DMS53 treated with DMSO at 0.1 percent for 48 hours (cell line): ENCODE data around the gene TMPRSS9.

ENCODE experiments used
- DNase-seq: peaks from one replicate; lab custom pipeline; 2025; ENCODE audit not compliant: unreplicated experiment; lab: John Stamatoyannopoulos, UW

TMPRSS9 gene

GRCh38 chr19:2359992-2360685, at the start of gene TMPRSS9:
TSS of gene TMPRSS9 (plus strand) at chr19:2360265. CDS start at chr19:2389786, 29,521 bp downstream.
- DNase-seq: no peak

- DNase-seq: no peak
These were observed 49.0 kb upstream of the TMPRSS9 start for GRCh38 chr19:2311093-2311492.

- DNase-seq: no peak
These were observed 47.1 kb upstream of the TMPRSS9 start for GRCh38 chr19:2312820-2313501.

- DNase-seq: no peak
These were observed 44.8 kb upstream of the TMPRSS9 start for GRCh38 chr19:2315121-2315817.

GRCh38 chr19:2315818-2316353, 44.2 kb upstream of the TMPRSS9 start:
- peak; percentile 41 for DNase-seq

GRCh38 chr19:2317300-2317699, 42.8 kb upstream of the TMPRSS9 start:
- no peak for DNase-seq

GRCh38 chr19:2317756-2318155, 42.3 kb upstream of the TMPRSS9 start:
- DNase-seq: no peak

GRCh38 chr19:2318923-2319322, 41.1 kb upstream of the TMPRSS9 start:
- DNase-seq: no peak

- DNase-seq: no peak
These were observed 40.5 kb upstream of the TMPRSS9 start for GRCh38 chr19:2319551-2319950.

GRCh38 chr19:2320049-2320448, 40.0 kb upstream of the TMPRSS9 start:
- DNase-seq: no peak

- no peak for DNase-seq
These were observed 39.1 kb upstream of the TMPRSS9 start for GRCh38 chr19:2320939-2321338.

- no peak for DNase-seq
These were observed 38.3 kb upstream of the TMPRSS9 start for GRCh38 chr19:2321565-2322283.

- DNase-seq: no peak
These were observed 36.4 kb upstream of the TMPRSS9 start for GRCh38 chr19:2323707-2324106.

- DNase-seq: no peak
These were observed 35.7 kb upstream of the TMPRSS9 start for GRCh38 chr19:2324220-2324948.

- no peak for DNase-seq
These were observed 34.6 kb upstream of the TMPRSS9 start for GRCh38 chr19:2325281-2326046.

GRCh38 chr19:2326699-2327360, 33.2 kb upstream of the TMPRSS9 start:
- no peak for DNase-seq

GRCh38 chr19:2327773-2328400, 32.2 kb upstream of the TMPRSS9 start:
- DNase-seq: no peak

GRCh38 chr19:2328401-2329148, 31.5 kb upstream of the TMPRSS9 start, which contains the start of the genes LSM7 and SPPL2B:
TSS of gene LSM7 (minus strand) at chr19:2328586. CDS start at chr19:2328566, 20 bp downstream.
TSS of gene SPPL2B (plus strand) at chr19:2328684. CDS start at chr19:2328710, 26 bp downstream.
- DNase-seq: peak; percentile 67
